HEK293T (cell line): ENCODE results near the gene KRT38.
"Not testable (repeated sequence)": the region's sequence is repeated elsewhere in the genome, so short reads cannot be mapped to it uniquely, and the experiment has no call there.

Source experiments
- NFRKB ChIP-seq: fragments of 450-650 bp; IDR thresholded peaks from 2 replicates; pipeline ENCODE4 v1.6.1; 2016; ENCODE audit warnings: mild to moderate bottlenecking, moderate library complexity
- PKNOX1 ChIP-seq: fragments of 450-650 bp; IDR thresholded peaks from 2 replicates; pipeline ENCODE4 v1.6.1; 2016
- SP1 ChIP-seq: fragments of 450-650 bp; IDR thresholded peaks from 2 replicates; pipeline ENCODE4 v1.6.1; 2017

GRCh38 chr17:41430376-41430775 lies 10.4 kb downstream of the KRT38 start:
- TF ChIP-seq PKNOX1, NFRKB, SP1: not testable (repeated sequence)
